Liver (tissue), 9 donors: ENCODE measurements around the gene ZNF512. TPM values are rescaled to one million over a fixed set of nuclear protein-coding genes. Genes with fewer than 3 reads are reported as not detected.

ENCODE experiments used
- DNase-seq: peaks from one replicate; pipeline ENCODE4 v3.0.0-alpha.2; 2017; ENCODE audit warnings: low spot score
- H3K27ac ChIP-seq, 2 donors: one replicate each; pipeline ENCODE4 v1.7.0; 2013; ENCODE audit warnings: inconsistent platforms in 2 of 2, low read length in 2 of 2, control low read depth in 1 of 2, low read depth in 1 of 2, mild to moderate bottlenecking in 1 of 2
- H3K27me3 ChIP-seq, 4 donors: one replicate each; pipeline versions ENCODE4 v1.6.1 to v1.7.0; 2013; ENCODE audit warnings: low read length in 3 of 4, inconsistent platforms in 1 of 4, mild to moderate bottlenecking in 1 of 4, moderate library complexity in 1 of 4; ENCODE audit not compliant: control insufficient read depth in 4 of 4, insufficient read depth in 4 of 4
- H3K36me3 ChIP-seq, 4 donors: one replicate each; pipeline versions ENCODE4 v1.6.1 to v1.7.0; 2013; ENCODE audit warnings: low read length in 3 of 4, mild to moderate bottlenecking in 3 of 4, low read depth in 1 of 4, moderate library complexity in 1 of 4; ENCODE audit not compliant: control insufficient read depth in 4 of 4, insufficient read depth in 3 of 4
- H3K4me1 ChIP-seq, 4 donors: one replicate each; pipeline versions ENCODE4 v1.6.1 to v1.7.0; 2013; ENCODE audit warnings: low read length in 3 of 4, mild to moderate bottlenecking in 3 of 4, moderate library complexity in 1 of 4; ENCODE audit not compliant: control insufficient read depth in 4 of 4, insufficient read depth in 4 of 4
- H3K4me3 ChIP-seq, 3 donors: one replicate each; pipeline versions ENCODE4 v1.6.1 to v1.7.0; 2013; ENCODE audit warnings: low read length in 3 of 3, control low read depth in 1 of 3, low read depth in 1 of 3, mild to moderate bottlenecking in 1 of 3
- H3K9ac ChIP-seq, 2 donors: one replicate each; pipeline ENCODE4 v1.7.0; 2013; ENCODE audit warnings: low read length in 2 of 2, mild to moderate bottlenecking in 2 of 2, moderate library complexity in 2 of 2, control low read depth in 1 of 2, low read depth in 1 of 2
- H3K9me3 ChIP-seq, 4 donors: one replicate each; pipeline versions ENCODE4 v1.6.1 to v1.7.0; 2013; ENCODE audit warnings: low read length in 3 of 4; ENCODE audit not compliant: control insufficient read depth in 4 of 4
- CTCF ChIP-seq: fragments of 150-350 bp; IDR thresholded peaks from 2 replicates; pipeline ENCODE4 v1.5.1; 2017; ENCODE audit warnings: improper control_type of control experiment, low read depth, low read length; ENCODE audit not compliant: missing input control
- EGR1 ChIP-seq, 2 donors: IDR thresholded peaks; 2 replicates each; pipeline ENCODE4 v1.6.1; 2016 to 2018; ENCODE audit warnings: antibody characterized with exemption in 2 of 2, low read depth in 2 of 2
- FOXA1 ChIP-seq: IDR thresholded peaks from 2 replicates; pipeline ENCODE4 v1.6.1; 2016; ENCODE audit warnings: antibody characterized with exemption
- FOXA2 ChIP-seq: IDR thresholded peaks from 2 replicates; pipeline ENCODE4 v1.6.1; 2016; ENCODE audit warnings: antibody characterized with exemption
- GABPA ChIP-seq, 2 donors: IDR thresholded peaks in 1 of 2; conservative IDR thresholded peaks in 1 of 2; 2 replicates each; pipeline ENCODE4 v1.6.1; 2016; ENCODE audit warnings: antibody characterized with exemption in 2 of 2, mild to moderate bottlenecking in 1 of 2, moderate library complexity in 1 of 2
- HNF4A ChIP-seq, 2 donors: conservative IDR thresholded peaks; 2 replicates each; pipeline ENCODE4 v1.6.1; 2016; ENCODE audit warnings: antibody characterized with exemption in 2 of 2, mild to moderate bottlenecking in 2 of 2
- HNF4G ChIP-seq: IDR thresholded peaks from 2 replicates; pipeline ENCODE4 v1.6.1; 2016; ENCODE audit warnings: antibody characterized with exemption
- NR2F2 ChIP-seq: IDR thresholded peaks from 2 replicates; pipeline ENCODE4 v1.6.1; 2016; ENCODE audit warnings: antibody characterized with exemption
- RAD21 ChIP-seq, 2 donors: IDR thresholded peaks; 2 replicates each; pipeline ENCODE4 v1.6.1; 2016; ENCODE audit warnings: antibody characterized with exemption in 2 of 2, mild to moderate bottlenecking in 2 of 2
- REST ChIP-seq: IDR thresholded peaks from 2 replicates; pipeline ENCODE4 v1.6.1; 2016; ENCODE audit warnings: antibody characterized with exemption, mild to moderate bottlenecking
- RXRA ChIP-seq, 2 donors: IDR thresholded peaks; 2 replicates each; pipeline ENCODE4 v1.6.1; 2017 to 2018; ENCODE audit warnings: antibody characterized with exemption in 2 of 2, mild to moderate bottlenecking in 1 of 2
- SP1 ChIP-seq: IDR thresholded peaks from 2 replicates; pipeline ENCODE4 v1.6.1; 2018; ENCODE audit warnings: antibody characterized with exemption, mild to moderate bottlenecking
- TAF1 ChIP-seq: conservative IDR thresholded peaks from 2 replicates; pipeline ENCODE4 v1.6.1; 2016; ENCODE audit warnings: antibody characterized with exemption, mild to moderate bottlenecking
- YY1 ChIP-seq: IDR thresholded peaks from 2 replicates; pipeline ENCODE4 v1.6.1; 2016; ENCODE audit warnings: antibody characterized with exemption, mild to moderate bottlenecking
- WGBS: extraction: QIAGEN DNeasy Blood & Tissue Kit; methylation state at CpG from one replicate; pipeline ENCODE4 v1.1.7; 2013; 5-methylcytosine and 5-hydroxymethylcytosine counted together
- polyA plus RNA-seq, 2 donors: library from polyadenylated mRNA; stranded (reverse) in 1 of 2; unstranded in 1 of 2; fragments of 200-250 nt in 1 of 2; fragments of >200 nt in 1 of 2; fragmentation: Nextera tagmentation in 1 of 2; extraction: Ambion mirVana in 1 of 2; gene quantifications; one replicate each; pipeline versions ENCODE4 v1.2.1 to v1.2.3, GENCODE V29; 2013 to 2015
- total RNA-seq, 2 donors: library from RNA; depleted of rRNA; stranded (reverse); fragments of >200 nt; gene quantifications; one replicate each; pipeline ENCODE4 v1.2.3, GENCODE V29; 2014
- TF ChIP-seq, protein P1 (sequence below): IDR thresholded peaks from 2 replicates; pipeline ENCODE4 v1.6.1; 2016; ENCODE audit warnings: antibody characterized with exemption
- TF ChIP-seq, protein P2 (sequence below): IDR thresholded peaks from 2 replicates; pipeline ENCODE4 v1.6.1; 2016; ENCODE audit warnings: antibody characterized with exemption
- TF ChIP-seq, protein P3 (sequence below): IDR thresholded peaks from 2 replicates; pipeline ENCODE4 v1.6.1; 2016; ENCODE audit warnings: antibody characterized with exemption
- donor health status: healthy.
- donor health status: healthy.
- donor health status: healthy.
- donor health status: healthy.
- donor health status: healthy.

The ZNF512 gene
- total and polyA plus RNA-seq, 4 donors, result 3.3 to 13.0 (median 7.1) TPM

GRCh38 chr2:27588308-27588707, 5.5 kb downstream of the ZNF512 start:
- H3K27ac ChIP-seq, result no peak overlapping the region
- H3K9ac ChIP-seq, result no peak overlapping the region
- H3K9me3 ChIP-seq, result peaks cover 0 to 3% (median 0%) of the 10 kb centered on the region in 4 donors
- no peaks in the 10 kb centered on the region for H3K36me3 ChIP-seq
- TF ChIP-seq, protein P1, sequence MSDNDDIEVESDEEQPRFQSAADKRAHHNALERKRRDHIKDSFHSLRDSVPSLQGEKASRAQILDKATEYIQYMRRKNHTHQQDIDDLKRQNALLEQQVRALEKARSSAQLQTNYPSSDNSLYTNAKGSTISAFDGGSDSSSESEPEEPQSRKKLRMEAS, result no peak
- TF ChIP-seq HNF4G (no peak), CTCF (no peak), NR2F2 (no peak), REST (no peak), RAD21 (IDR thresholded peaks at IDR 0.05) (no peak), HNF4A (conservative IDR thresholded peaks at IDR 0.05) (no peak), TAF1 (no peak), FOXA2 (no peak)
- no peaks in the 10 kb centered on the region for H3K27me3 ChIP-seq
- no peak for DNase-seq
- H3K4me1 ChIP-seq, result peaks cover 5 to 18% (median 9%) of the 10 kb centered on the region in 4 donors
- WGBS, result 99% methylated on average over 2 of the region's 2 CpGs
- H3K4me3 ChIP-seq, result no peak overlapping the region

DNA sequence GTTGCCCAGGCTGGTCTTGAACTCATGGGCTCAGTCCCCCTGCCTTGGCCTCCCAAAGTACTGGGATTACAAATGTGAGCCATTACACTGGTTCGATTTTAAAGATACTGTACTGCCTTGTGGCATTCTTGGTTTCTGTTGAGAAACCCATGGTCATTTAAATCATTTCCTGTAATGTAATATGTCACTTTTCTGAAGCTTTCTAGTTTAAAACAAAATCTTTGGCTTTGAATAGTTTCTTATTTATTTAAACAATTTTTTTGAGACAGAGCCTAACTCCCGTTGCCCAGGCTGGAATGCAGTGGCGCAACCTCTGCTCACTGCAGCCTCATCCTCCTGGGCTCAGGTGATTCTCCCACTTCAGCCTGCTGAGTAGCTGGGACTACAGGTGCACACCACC, 8.9 kb downstream of the ZNF512 start:
- Histone ChIP-seq H3K27me3 (no peaks in the 10 kb centered on the region), H3K9me3 (peaks cover 0 to 3% (median 2%) of the 10 kb centered on the region in 4 donors), H3K36me3 (no peaks in the 10 kb centered on the region), H3K27ac (no peak overlapping the region), H3K9ac (no peak overlapping the region), H3K4me3 (no peak overlapping the region), H3K4me1 (no peaks in the 10 kb centered on the region)
- DNase-seq, result no peak
- TF ChIP-seq NR2F2 (no peak), FOXA1 (no peak), YY1 (no peak), RXRA (IDR thresholded peaks at IDR 0.05) (no peak), TAF1 (no peak), REST (no peak), CTCF (no peak), GABPA (IDR thresholded peaks at IDR 0.05 in 1 of 2, conservative IDR thresholded peaks at IDR 0.05 in 1 of 2) (no peak), EGR1 (IDR thresholded peaks at IDR 0.05; ENCODE audit: low read depth in 2 of 2) (no peak), SP1 (no peak), HNF4A (conservative IDR thresholded peaks at IDR 0.05) (no peak), FOXA2 (no peak)
- TF ChIP-seq, protein P2, sequence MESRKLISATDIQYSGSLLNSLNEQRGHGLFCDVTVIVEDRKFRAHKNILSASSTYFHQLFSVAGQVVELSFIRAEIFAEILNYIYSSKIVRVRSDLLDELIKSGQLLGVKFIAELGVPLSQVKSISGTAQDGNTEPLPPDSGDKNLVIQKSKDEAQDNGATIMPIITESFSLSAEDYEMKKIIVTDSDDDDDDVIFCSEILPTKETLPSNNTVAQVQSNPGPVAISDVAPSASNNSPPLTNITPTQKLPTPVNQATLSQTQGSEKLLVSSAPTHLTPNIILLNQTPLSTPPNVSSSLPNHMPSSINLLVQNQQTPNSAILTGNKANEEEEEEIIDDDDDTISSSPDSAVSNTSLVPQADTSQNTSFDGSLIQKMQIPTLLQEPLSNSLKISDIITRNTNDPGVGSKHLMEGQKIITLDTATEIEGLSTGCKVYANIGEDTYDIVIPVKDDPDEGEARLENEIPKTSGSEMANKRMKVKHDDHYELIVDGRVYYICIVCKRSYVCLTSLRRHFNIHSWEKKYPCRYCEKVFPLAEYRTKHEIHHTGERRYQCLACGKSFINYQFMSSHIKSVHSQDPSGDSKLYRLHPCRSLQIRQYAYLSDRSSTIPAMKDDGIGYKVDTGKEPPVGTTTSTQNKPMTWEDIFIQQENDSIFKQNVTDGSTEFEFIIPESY, result no peak
- TF ChIP-seq, protein P3, sequence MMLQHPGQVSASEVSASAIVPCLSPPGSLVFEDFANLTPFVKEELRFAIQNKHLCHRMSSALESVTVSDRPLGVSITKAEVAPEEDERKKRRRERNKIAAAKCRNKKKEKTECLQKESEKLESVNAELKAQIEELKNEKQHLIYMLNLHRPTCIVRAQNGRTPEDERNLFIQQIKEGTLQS, result no peak
- TF ChIP-seq, protein P1, result no peak
- WGBS, result 73% methylated on average over 3 of the region's 3 CpGs
